Measurements from ENCODE around the gene KRTCAP2.
"Not testable (repeated sequence)": the region's sequence is repeated elsewhere in the genome, so short reads cannot be mapped to it uniquely, and the experiment has no call there.

The KRTCAP2 gene

DNA sequence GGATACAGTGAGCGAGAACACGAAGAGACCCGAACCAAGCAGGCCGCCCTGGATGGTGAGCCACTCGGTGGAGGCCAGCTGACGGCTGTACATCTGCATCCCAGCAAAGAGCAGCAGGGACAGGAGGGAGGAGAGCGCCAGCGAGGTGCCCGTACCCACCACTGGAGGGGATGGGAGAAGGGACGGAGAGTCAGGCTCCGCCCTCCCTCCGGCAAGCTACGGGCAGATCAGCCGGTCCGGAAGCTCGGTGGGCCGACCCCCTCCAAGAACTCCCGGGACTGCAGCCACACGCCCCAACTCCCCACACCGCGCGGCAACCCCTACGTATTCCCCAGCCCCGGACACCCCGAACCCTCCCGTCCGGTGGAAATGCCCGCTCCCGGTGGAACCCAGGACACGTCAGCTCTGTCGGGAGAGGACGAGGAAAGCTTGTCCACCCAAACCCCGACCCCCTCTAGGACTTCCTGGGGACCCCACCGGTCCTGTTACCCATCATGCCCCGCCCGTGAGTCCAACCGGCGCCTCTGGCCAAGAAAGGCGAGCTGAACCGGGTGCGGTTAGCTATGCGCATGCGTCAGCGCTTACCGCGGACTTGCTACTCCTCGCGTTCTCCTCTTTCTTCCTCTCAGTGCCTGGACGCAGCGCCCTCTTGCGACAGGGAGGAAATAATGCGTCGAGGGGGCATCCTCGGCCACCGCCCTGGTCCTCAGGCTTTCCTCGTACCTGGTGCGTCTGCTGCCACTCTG, at the start of gene KRTCAP2:
TSS of gene KRTCAP2 (minus strand) at position 573 of the 746 bp plus-strand sequence. CDS start at position 493, 80 bp downstream.
- Histone ChIP-seq H3K9ac (ENCODE audit: low read length) (peak within 1 kb of the TSS; percentile 85), H3K4me3 (ENCODE audit: low read length) (peak within 1 kb of the TSS; percentile 92), H3K4me1 (ENCODE audit: control insufficient read depth, insufficient read depth, low read length) (peaks cover 11% of the 10 kb centered on the region), H3K36me3 (ENCODE audit: control insufficient read depth, insufficient read depth, low read length) (peaks cover 3% of the 10 kb centered on the region), H3K27me3 (ENCODE audit: control insufficient read depth, insufficient read depth, low read length) (peaks cover 5% of the 10 kb centered on the region), H3K27ac (ENCODE audit: low read depth, low read length) (peak within 1 kb of the TSS; percentile 97)

DNA sequence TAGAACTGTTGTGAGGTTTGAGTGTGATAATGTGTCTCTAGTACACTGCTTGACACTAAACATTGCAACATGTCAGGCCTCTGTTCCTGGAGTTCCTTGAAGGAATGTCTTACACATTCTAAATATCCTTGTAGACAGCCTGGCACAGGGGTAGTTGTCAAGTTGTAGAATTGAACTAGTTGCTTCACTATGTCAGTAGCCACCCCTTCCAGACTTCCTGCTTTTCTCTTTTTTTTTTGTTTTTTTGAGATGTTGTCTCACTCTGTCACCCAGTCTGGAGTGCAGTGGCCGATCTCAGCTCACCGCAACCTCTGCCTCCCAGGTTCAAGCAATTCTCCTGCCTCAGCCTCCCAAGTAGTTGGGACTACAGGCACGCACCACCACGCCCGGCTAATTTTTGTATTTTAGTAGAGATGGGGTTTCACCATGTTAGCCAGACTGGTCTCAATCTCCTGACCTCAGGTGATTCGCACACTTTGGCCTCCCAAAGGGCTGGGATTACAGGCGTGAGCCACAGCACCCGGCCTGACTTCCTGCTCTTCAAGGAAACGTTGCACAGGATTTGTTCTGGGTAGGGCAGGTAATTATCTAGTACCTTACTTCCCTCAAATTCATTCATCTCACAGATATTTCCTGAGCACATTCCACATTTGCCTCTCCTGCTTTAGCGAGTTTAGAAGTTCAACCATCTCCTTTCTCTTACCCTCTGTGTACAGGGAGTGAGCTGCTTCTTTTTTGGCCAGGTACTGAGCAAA, 47.3 kb upstream of the KRTCAP2 start:
- H3K27ac ChIP-seq (ENCODE audit: low read depth, low read length); H3K36me3 ChIP-seq (ENCODE audit: control insufficient read depth, insufficient read depth, low read length); H3K27me3 ChIP-seq (ENCODE audit: control insufficient read depth, insufficient read depth, low read length); H3K4me1 ChIP-seq (ENCODE audit: control insufficient read depth, insufficient read depth, low read length); H3K4me3 ChIP-seq (ENCODE audit: low read length); H3K9ac ChIP-seq (ENCODE audit: low read length): not testable (repeated sequence)

DNA sequence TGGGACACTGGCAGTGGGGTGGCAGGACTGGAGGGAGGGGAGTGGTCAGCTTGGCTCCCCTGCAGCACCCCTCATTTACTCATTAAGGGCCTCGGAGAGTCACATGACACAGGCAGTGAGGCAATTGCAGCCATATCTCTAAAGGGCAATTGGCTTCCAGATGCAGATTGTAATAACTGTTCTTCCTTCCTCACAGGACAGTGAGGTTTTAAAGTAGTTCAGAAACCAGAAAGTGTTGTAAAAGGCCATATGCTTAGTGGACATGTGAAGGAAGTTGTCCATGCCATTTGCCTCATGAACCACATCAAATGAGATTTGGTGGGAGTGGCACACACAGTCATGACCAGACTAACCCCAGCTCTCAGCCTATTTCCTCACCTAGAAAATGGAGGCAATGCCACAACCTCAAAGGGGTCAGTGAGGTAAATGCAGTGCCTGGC, 46.5 kb upstream of the KRTCAP2 start:
- Histone ChIP-seq H3K4me3 (ENCODE audit: low read length) (no peak overlapping the region), H3K27me3 (ENCODE audit: control insufficient read depth, insufficient read depth, low read length) (no peaks in the 10 kb centered on the region), H3K36me3 (ENCODE audit: control insufficient read depth, insufficient read depth, low read length) (no peaks in the 10 kb centered on the region), H3K4me1 (ENCODE audit: control insufficient read depth, insufficient read depth, low read length) (no peaks in the 10 kb centered on the region), H3K9ac (ENCODE audit: low read length) (no peak overlapping the region), H3K27ac (ENCODE audit: low read depth, low read length) (no peak overlapping the region)

DNA sequence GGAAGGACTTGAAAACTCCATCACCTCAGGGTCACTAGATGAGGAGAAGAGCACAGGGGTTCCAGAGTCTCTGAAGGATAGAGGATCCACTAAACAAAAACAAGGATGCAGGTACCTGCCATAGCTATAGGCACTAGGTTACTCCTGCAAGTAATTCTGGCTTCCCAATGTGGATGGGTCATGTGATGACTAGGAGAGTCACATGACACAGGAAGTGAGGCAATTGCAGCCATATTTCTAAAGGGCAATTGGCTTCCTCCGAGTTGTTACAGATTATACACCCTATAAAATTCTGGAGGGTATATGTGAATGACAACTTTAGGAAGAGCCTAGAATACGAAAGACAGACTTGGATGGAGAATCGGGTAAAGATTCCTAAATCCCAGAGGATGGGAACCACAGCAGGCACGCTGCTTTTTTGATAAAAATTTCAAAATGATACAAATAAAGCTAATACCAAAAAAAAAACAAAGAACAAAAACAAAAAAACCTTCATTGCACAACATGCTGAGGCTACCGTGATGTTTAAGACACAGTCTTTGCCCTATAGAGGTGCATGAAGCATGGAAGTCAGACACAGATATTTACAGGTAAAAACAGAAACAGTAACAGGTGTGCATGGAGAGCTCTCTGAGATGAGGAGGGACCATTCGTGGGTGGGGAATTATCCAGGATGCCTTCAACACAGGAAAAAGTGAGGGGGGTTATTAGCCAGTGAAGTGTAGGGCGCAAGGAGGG, 45.9 kb upstream of the KRTCAP2 start:
- Histone ChIP-seq H3K9ac (ENCODE audit: low read length) (no peak overlapping the region), H3K27ac (ENCODE audit: low read depth, low read length) (no peak overlapping the region)

DNA sequence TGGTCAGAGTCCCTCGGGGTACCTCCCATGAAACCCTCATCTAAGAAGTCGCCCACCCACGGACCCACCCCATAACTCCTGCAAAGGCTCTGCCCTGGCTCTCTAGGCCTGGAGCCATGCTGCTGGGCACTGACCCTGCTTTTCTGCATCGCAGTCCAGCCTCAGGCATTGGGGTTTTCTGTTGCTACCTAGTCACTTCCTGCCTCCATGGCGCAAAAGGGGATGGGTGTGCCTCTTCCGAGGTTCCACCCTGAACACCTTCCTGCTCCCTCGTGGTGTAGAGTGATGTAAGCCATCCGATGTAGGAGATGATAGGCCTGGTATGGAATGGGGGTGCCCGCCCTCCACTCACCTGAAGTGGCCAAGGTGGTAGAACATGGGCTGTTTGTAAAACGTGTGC, 41.6 kb upstream of the KRTCAP2 start:
- not testable (repeated sequence) for H3K9ac ChIP-seq (ENCODE audit: low read length); H3K4me3 ChIP-seq (ENCODE audit: low read length); H3K27me3 ChIP-seq (ENCODE audit: control insufficient read depth, insufficient read depth, low read length); H3K36me3 ChIP-seq (ENCODE audit: control insufficient read depth, insufficient read depth, low read length); H3K4me1 ChIP-seq (ENCODE audit: control insufficient read depth, insufficient read depth, low read length); H3K27ac ChIP-seq (ENCODE audit: low read depth, low read length)

More for the DNA sequence above, 45.9 kb upstream of the KRTCAP2 start:
- no peaks in the 10 kb centered on the region for H3K27me3 ChIP-seq (ENCODE audit: control insufficient read depth, insufficient read depth, low read length)
- no peaks in the 10 kb centered on the region for H3K36me3 ChIP-seq (ENCODE audit: control insufficient read depth, insufficient read depth, low read length)
- H3K4me3 ChIP-seq (ENCODE audit: low read length) = no peak overlapping the region
- H3K4me1 ChIP-seq (ENCODE audit: control insufficient read depth, insufficient read depth, low read length) = no peaks in the 10 kb centered on the region

DNA sequence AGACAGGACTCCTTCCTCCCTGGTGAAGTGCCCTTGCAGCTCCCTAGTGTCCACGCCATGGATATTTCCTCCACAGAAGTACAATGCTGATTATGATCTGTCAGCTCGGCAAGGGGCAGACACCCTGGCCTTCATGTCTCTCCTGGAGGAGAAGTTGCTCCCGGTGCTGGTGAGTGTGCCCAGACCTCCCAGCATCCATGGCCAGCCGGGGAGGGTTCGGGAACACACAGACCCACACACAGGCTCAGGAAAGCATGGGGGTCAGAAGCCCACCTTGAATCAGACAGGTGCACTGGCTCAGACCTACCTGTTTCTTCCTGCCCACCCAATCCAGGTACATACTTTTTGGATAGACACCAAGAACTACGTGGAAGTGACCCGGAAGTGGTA, 38.9 kb upstream of the KRTCAP2 start:
- not testable (repeated sequence) for H3K4me3 ChIP-seq (ENCODE audit: low read length); H3K9ac ChIP-seq (ENCODE audit: low read length); H3K36me3 ChIP-seq (ENCODE audit: control insufficient read depth, insufficient read depth, low read length); H3K27me3 ChIP-seq (ENCODE audit: control insufficient read depth, insufficient read depth, low read length); H3K27ac ChIP-seq (ENCODE audit: low read depth, low read length)
- peaks cover 16% of the 10 kb centered on the region for H3K4me1 ChIP-seq (ENCODE audit: control insufficient read depth, insufficient read depth, low read length)

DNA sequence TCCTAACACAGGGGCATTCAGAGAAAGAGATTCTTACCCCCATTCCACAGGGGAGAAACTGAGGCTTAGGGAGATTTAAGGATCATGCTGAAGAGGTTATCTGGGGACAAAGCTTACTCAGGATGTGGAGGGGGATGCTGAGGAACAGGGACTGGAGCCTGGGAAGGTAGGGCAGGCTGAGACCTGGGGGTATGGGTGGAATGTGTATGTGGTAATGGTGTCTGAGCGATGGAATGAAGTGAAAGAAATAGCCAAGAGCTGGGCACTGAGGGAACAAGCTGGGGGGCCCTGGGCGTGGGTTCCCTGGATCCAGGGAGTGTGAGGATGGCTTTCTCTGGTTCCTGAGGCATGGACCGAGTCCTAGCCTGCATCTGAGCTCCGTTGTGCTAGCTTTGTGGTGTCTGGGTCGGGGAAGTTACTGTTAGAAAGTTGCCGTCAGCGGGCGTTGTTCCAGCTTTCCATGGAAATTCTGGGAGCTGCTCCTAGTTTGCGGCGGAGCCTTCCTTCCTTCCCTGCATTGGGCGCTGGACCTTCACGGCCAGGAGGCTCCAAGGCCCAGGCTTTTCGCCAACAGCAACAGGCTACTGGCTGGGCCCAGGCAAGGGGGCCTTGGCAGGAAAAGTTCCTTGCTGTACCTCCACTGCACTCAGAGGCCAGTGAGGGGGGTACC, 38.4 kb upstream of the KRTCAP2 start:
- H3K36me3 ChIP-seq (ENCODE audit: control insufficient read depth, insufficient read depth, low read length); H3K27ac ChIP-seq (ENCODE audit: low read depth, low read length); H3K27me3 ChIP-seq (ENCODE audit: control insufficient read depth, insufficient read depth, low read length); H3K4me3 ChIP-seq (ENCODE audit: low read length); H3K9ac ChIP-seq (ENCODE audit: low read length): not testable (repeated sequence)
- peaks cover 18% of the 10 kb centered on the region for H3K4me1 ChIP-seq (ENCODE audit: control insufficient read depth, insufficient read depth, low read length)

DNA sequence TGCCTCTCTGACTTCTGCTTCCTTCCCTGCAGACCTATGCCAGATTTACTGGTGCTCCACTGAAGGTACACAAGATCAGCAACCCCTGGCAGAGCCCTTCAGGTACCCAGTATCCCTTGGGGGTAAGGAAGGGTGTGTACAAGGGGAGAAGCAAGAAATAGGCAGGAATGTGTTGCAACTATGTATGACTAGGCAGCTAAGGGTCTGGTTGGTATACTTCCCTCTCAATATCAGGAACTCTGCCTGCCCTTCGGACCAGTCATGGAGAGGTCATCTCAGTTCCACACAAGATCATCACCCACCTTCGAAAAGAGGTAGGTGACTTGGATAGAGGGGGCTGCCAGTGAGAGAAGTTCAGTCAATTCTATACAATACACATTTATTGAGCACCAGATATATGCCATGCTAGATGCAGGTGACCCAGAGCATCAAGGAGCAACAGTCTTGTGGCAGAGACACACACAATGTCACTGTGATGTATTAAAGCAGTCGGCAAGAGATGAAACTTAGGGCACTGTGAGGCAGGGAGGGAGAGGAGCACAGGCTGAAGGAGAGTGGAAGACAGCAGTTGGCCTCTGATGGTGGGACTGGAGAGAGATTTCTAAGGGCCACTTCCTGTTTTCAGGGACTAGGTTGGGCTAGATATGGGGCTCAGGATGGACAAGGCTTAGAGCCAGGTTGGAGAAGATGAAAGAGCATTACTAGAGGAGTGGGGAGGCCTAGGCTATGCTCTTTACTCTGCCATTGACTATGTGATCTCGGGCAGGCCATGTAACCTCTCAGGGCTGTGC, 37.4 kb upstream of the KRTCAP2 start:
- Histone ChIP-seq H3K36me3 (ENCODE audit: control insufficient read depth, insufficient read depth, low read length) (no peaks in the 10 kb centered on the region), H3K27me3 (ENCODE audit: control insufficient read depth, insufficient read depth, low read length) (no peaks in the 10 kb centered on the region), H3K4me1 (ENCODE audit: control insufficient read depth, insufficient read depth, low read length) (peaks cover 21% of the 10 kb centered on the region), H3K9ac (ENCODE audit: low read length) (no peak overlapping the region), H3K4me3 (ENCODE audit: low read length) (no peak overlapping the region), H3K27ac (ENCODE audit: low read depth, low read length) (no peak overlapping the region)

DNA sequence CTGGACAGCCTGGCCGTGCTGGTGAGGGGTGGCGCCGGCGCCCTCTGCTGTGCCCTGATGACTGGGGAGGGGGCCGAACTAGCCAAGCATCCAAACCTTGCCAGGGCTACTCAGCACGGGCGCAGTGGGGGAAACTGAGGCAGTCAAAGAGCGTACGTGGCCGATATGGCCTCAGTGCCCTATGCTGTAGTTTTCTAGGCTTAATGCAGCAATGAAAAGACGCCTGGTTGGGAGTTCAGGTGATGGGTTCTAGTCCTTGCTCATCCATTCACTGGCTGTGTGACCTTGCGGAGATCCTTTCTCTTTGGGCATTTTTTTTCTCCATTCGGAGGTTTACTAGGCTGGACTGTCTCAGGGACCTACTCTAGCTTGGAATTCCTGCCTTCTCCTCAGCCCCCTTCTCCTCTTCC, 36.2 kb upstream of the KRTCAP2 start:
- Histone ChIP-seq H3K9ac (ENCODE audit: low read length) (peak overlapping the region; percentile 66), H3K36me3 (ENCODE audit: control insufficient read depth, insufficient read depth, low read length) (no peaks in the 10 kb centered on the region), H3K27me3 (ENCODE audit: control insufficient read depth, insufficient read depth, low read length) (no peaks in the 10 kb centered on the region), H3K27ac (ENCODE audit: low read depth, low read length) (peak overlapping the region; percentile 100), H3K4me3 (ENCODE audit: low read length) (peak overlapping the region; percentile 98), H3K4me1 (ENCODE audit: control insufficient read depth, insufficient read depth, low read length) (peaks cover 21% of the 10 kb centered on the region)

DNA sequence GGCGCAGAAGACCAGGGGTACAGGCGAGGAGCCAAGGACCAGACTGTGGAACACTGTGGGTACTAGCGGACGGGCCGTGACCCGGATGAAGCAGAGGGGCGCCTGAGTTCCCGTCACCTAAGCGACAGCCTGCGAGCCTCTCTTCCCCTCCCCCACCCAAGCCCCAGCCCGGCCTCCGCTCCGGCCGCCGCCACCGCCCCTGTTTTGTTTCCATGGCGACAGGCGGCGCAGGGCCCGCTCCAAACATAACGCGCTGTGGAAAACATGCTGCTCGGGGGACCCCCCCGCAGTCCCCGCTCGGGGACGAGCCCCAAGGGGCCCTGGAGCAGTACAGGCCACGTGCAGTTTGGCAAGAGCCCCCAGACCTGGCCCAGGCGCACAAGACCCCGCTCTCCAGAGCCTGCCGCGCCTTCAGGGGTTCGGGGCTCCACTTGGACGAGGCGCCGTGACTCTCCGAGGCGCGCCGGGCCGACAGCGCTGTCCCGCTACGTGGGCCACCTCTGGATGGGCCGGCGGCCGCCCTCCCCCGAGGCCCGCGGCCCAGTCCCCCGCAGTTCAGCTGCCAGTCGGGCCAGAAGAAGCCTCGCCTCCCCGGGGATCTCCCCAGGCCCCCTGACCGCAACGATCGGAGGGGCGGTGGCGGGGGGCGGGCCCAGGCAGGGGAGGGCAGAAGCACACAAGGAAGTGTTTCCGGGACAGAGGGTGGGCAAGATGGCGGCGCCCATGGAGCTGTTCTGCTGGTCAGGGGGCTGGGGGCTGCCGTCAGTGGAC, 35.6 kb upstream of the KRTCAP2 start, which contains the start of gene MTX1:
TSS of gene MTX1 (plus strand) at position 155 of the 771 bp plus-strand sequence. CDS start at position 265, 110 bp downstream.
- peak within 1 kb of the TSS; percentile 98 for H3K4me3 ChIP-seq (ENCODE audit: low read length)
- peak within 1 kb of the TSS; percentile 77 for H3K9ac ChIP-seq (ENCODE audit: low read length)
- H3K27me3 ChIP-seq (ENCODE audit: control insufficient read depth, insufficient read depth, low read length) = no peaks in the 10 kb centered on the region
- peaks cover 21% of the 10 kb centered on the region for H3K4me1 ChIP-seq (ENCODE audit: control insufficient read depth, insufficient read depth, low read length)
- no peaks in the 10 kb centered on the region for H3K36me3 ChIP-seq (ENCODE audit: control insufficient read depth, insufficient read depth, low read length)
- H3K27ac ChIP-seq (ENCODE audit: low read depth, low read length) = peak within 1 kb of the TSS; percentile 100
